Ovary (tissue), 10 donors: ENCODE results near the gene ZSWIM5. TPM values are rescaled to one million over a fixed set of nuclear protein-coding genes. Genes with fewer than 3 reads are reported as not detected.
A peak's percentile ranks its signal among the peaks of the same experiment; 100 is the strongest.
"Not testable (repeated sequence)": the region's sequence is repeated elsewhere in the genome, so short reads cannot be mapped to it uniquely, and the experiment has no call there.

Experiments used
- DNase-seq, 5 donors: peaks; one replicate each; pipeline ENCODE4 v3.0.0-alpha.2; 2019 to 2020
- H3K27ac ChIP-seq, 2 donors: fragments of 200-600 bp; one replicate each; pipeline versions ENCODE4 v1.5.1 to v1.8.0; 2019 to 2022
- H3K27me3 ChIP-seq: fragments of 200-600 bp; one replicate; pipeline ENCODE4 v1.8.0; 2022
- H3K36me3 ChIP-seq: fragments of 200-600 bp; sonication (generic); one replicate; pipeline ENCODE4 v1.5.1; 2019
- H3K4me1 ChIP-seq: one replicate; pipeline ENCODE4 v1.8.1; 2013; ENCODE audit warnings: mild to moderate bottlenecking, moderate library complexity; ENCODE audit not compliant: insufficient read depth
- H3K4me3 ChIP-seq: fragments of 200-600 bp; sonication (generic); one replicate; pipeline ENCODE4 v1.5.1; 2017
- H3K9me3 ChIP-seq, 2 donors: fragments of 200-600 bp in 1 of 2; sonication (generic) in 1 of 2; one replicate each; pipeline versions ENCODE4 v1.5.1 to v1.8.1; 2013 to 2019; ENCODE audit warnings: mild to moderate bottlenecking in 1 of 2, moderate library complexity in 1 of 2
- EP300 ChIP-seq: sonication (generic); formaldehyde crosslinking; IDR thresholded peaks from one replicate; pipeline ENCODE4 v1.6.1; 2017; ENCODE audit warnings: antibody characterized with exemption
- POLR2A ChIP-seq: fragments of 450-650 bp; IDR thresholded peaks from one replicate; pipeline ENCODE4 v1.6.1; 2017; ENCODE audit warnings: antibody characterized with exemption, mild to moderate bottlenecking, moderate library complexity
- WGBS, 3 donors: extraction: QIAGEN DNeasy Blood & Tissue Kit in 1 of 3; methylation state at CpG; one replicate each; pipeline versions ENCODE4 v1.1.5 to v1.1.7; 2013 to 2017; 5-methylcytosine and 5-hydroxymethylcytosine counted together
- intact Hi-C, 4 donors: fragments of 100-400 bp; cut with DNase I; formaldehyde crosslinking; loops; one replicate each; pipeline versions ENCODE4 v1.11.0 to v1.15.1; 2022 to 2023
- long read RNA-seq, 3 donors: library from polyadenylated mRNA in 2 of 3; unstranded in 2 of 3; transcript quantifications; one replicate each; pipeline ENCODE4 v2.0.0 and lab custom pipeline, GENCODE V29; 2021 to 2026
- polyA plus RNA-seq, 2 donors: library from polyadenylated mRNA; stranded (reverse); fragments of 200-250 nt in 1 of 2; fragments of 350-450 nt in 1 of 2; fragmentation: Illumina TruSeq in 1 of 2; extraction: RNeasy Lipid Tissue Mini Kit (QIAGEN cat#74804) in 1 of 2; gene quantifications; one replicate each; pipeline ENCODE4 v1.2.3, GENCODE V29; 2013 to 2014
- total RNA-seq, 7 donors: library from RNA; depleted of rRNA in 2 of 7; stranded (reverse); fragments of >200 nt in 2 of 7; fragmentation: NEBNext Ultra II Directional in 3 of 7; extraction: Animal tissue kit (Norgen Biotek cat#: 25700) in 3 of 7; gene quantifications; one replicate each; pipeline versions ENCODE4 v1.1.0 to v1.2.4, GENCODE V29; 2016 to 2023
- TF ChIP-seq, protein P1 (sequence below), 3 donors: fragments of 450-650 bp in 2 of 3; fragments of 200-600 bp in 1 of 3; IDR thresholded peaks; one replicate each; pipeline versions ENCODE4 v1.5.1 to v1.8.0; 2016 to 2022; ENCODE audit warnings: antibody characterized with exemption in 3 of 3, mild to moderate bottlenecking in 1 of 3
- donor health status: DM: no; HTN: no; CAD: no; lungs with moderate emphysema.
- donor health status: DM: no; HTN: no; CAD: no.
- donor health status: Bipolar disorder and iron deficiency.
- donor health status: DM: yes; HTN: yes; CAD: no.
- donor health status: DM: no; HTN: no; CAD: no.
- donor health status: DM: yes; HTN: yes; CAD: no.

The ZSWIM5 gene
- total RNA-seq = 10 to 100 TPM in 3 of 7 donors, 1 to 10 TPM in 4; 6.0 to 13.3 (median 10.0) TPM
- 10 to 100 TPM in 1 of 2 donors, 1 to 10 TPM in 1; 6.9 to 10.0 TPM for polyA plus RNA-seq
- long read RNA-seq, donor 1, partial matches to known transcripts = 4 of 23 reads
- long read RNA-seq, donor 1, other reads (novel, unspliced or antisense) = 19 of 23 reads
- long read RNA-seq, donor 2, full-length matches to known transcripts = 1 of 1 reads
- long read RNA-seq, donor 2, partial matches to known transcripts = 0 of 1 reads
- long read RNA-seq, donor 2, other reads (novel, unspliced or antisense) = 0 of 1 reads
- long read RNA-seq, donor 3, partial matches to known transcripts = 5 of 16 reads
- long read RNA-seq, donor 3, other reads (novel, unspliced or antisense) = 11 of 16 reads

DNA sequence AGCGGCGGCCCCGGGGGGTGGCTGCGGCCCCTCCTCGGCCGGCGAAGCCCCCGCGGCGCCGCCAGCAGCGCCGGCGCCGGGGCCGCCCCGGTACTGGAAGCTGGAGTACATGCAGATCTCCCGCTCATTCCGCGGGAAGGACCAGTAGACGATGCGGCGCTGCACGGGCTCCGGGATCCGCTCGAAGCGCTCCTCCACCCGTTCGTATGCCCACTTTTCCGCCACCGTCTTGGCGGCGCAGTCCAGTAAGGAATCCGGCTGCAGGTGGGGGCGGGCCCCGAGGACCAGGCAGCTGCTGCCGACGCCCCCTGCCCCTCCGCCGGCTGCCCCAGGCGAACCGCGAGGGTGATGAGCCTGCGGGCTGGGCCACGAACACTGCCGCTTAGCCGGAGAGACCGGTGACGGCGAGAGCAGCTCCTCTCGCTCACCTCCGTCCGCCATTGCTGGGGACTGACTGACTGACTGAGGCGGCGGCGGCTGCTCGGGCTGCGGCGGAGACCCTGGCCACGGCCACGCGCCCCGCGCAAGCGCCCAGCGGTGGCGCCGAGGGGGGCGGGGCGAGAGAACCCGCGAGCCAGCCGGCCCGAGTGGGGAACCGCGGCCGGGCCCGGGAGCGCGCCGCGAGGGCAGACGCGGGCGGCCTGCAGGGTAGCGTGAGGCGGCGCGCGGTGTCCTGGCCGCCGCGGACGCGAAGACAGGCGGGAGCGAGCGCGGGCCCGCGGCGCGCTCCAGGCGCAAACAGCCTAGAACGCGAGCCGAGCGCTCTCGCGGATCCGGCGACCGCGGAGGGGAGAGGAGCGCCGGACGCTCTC lies at the start of gene ZSWIM5:
ZSWIM5 (minus strand) TSS at position 696 of the 812 bp plus-strand sequence; CDS start at position 441, 255 bp downstream.
- intact Hi-C loops = no loop called here
- Histone ChIP-seq H3K27me3 (no peaks in the 10 kb centered on the region), H3K27ac (peak within 1 kb of the TSS; percentile 90 to 91), H3K36me3 (no peaks in the 10 kb centered on the region), H3K4me1 (no peaks in the 10 kb centered on the region), H3K4me3 (peak within 1 kb of the TSS; percentile 97), H3K9me3 (no peaks in the 10 kb centered on the region)
- no peak for TF ChIP-seq EP300
- TF ChIP-seq POLR2A = peak; percentile 55
- TF ChIP-seq, protein P1, sequence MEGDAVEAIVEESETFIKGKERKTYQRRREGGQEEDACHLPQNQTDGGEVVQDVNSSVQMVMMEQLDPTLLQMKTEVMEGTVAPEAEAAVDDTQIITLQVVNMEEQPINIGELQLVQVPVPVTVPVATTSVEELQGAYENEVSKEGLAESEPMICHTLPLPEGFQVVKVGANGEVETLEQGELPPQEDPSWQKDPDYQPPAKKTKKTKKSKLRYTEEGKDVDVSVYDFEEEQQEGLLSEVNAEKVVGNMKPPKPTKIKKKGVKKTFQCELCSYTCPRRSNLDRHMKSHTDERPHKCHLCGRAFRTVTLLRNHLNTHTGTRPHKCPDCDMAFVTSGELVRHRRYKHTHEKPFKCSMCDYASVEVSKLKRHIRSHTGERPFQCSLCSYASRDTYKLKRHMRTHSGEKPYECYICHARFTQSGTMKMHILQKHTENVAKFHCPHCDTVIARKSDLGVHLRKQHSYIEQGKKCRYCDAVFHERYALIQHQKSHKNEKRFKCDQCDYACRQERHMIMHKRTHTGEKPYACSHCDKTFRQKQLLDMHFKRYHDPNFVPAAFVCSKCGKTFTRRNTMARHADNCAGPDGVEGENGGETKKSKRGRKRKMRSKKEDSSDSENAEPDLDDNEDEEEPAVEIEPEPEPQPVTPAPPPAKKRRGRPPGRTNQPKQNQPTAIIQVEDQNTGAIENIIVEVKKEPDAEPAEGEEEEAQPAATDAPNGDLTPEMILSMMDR (IDR thresholded peaks at IDR 0.05) = no peak
- DNase-seq = peak; percentile 79 to 86 (median 82)
- 0 to 1% (median 0%) methylated on average over 41 to 118 of the region's 118 CpGs for WGBS, 3 donors

DNA sequence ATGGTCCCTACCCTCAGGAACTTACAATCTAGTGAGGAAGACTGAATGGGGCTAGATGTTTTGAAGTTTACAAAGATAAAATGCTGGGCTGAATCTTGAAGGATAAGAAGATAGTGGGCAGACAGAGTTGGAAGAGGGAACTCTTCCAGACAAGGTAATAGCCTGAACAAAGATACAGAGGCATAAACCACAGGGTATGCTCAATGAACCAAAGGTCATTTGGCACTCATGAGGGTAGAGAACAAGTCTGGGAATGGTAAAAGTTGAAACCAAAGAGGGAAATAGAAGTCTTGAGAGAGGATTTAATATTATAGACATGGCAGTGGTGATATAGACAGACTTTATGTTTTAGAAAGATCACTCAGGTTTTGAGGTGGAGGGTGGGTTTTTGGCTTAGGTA lies 48.1 kb upstream of the ZSWIM5 start:
- intact Hi-C loops = no loop called here
- H3K4me3 ChIP-seq = no peak overlapping the region
- no peak for DNase-seq

DNA sequence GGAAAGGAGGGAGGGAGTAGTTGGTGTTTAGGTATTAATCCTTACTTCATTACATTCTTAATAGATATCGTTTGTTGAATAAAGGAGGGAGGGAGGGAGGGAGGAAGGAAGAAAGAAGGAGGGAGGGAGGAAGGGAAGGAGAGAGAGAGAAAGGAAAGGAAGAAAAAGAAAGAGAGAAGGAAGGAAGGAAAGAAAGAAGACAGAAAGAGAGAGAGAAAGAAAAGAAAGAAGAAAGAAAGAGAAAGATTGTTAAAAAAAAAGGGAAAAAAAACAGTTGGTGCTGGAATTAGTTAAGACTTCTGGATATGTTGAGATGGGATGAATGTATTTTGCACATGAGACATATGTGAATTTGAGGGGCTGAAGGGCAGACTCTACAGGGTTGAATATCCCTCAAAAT lies 44.1 kb upstream of the ZSWIM5 start:
- TF ChIP-seq EP300 (no peak), POLR2A (no peak)
- TF ChIP-seq, protein P1 (IDR thresholded peaks at IDR 0.05) = no peak
- intact Hi-C loops = no loop called here
- H3K36me3 ChIP-seq = no peaks in the 10 kb centered on the region
- no peak overlapping the region for H3K27ac ChIP-seq
- DNase-seq = no peak
- H3K4me3 ChIP-seq = no peak overlapping the region
- H3K4me1 ChIP-seq = no peaks in the 10 kb centered on the region
- no peaks in the 10 kb centered on the region for H3K9me3 ChIP-seq
- WGBS, 3 donors = 0 to 37% (median 0%) methylated on average over 1 of the region's 1 CpG
- H3K27me3 ChIP-seq = no peaks in the 10 kb centered on the region

More for the DNA sequence above, 48.1 kb upstream of the ZSWIM5 start:
- H3K9me3 ChIP-seq = peaks cover 0 to 7% of the 10 kb centered on the region in 2 donors
- no peak overlapping the region for H3K27ac ChIP-seq
- H3K4me1 ChIP-seq = no peaks in the 10 kb centered on the region
- TF ChIP-seq, protein P1 (IDR thresholded peaks at IDR 0.05) = no peak
- no peak for TF ChIP-seq EP300
- TF ChIP-seq POLR2A = no peak
- H3K36me3 ChIP-seq = no peaks in the 10 kb centered on the region
- H3K27me3 ChIP-seq = no peaks in the 10 kb centered on the region

DNA sequence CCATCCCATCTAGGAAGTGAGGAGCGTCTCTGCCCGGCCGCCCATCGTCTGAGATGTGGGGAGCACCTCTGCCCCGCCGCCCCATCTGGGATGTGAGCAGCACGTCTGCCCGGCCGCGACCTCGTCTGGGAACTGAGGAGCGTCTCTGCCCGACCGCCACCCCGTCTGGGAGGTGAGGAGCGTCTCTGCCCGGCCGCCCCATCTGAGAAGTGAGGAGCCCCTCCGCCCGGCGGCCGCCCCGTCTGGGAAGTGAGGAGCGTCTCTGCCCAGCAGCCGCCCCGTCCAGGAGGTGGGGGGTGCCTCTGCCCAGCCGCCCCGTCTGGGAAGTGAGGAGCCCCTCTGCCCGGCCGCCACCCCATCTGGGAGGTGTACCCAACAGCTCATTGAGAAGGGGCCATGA lies 41.6 kb upstream of the ZSWIM5 start:
- H3K27ac ChIP-seq, intact Hi-C loops, H3K4me3 ChIP-seq, H3K4me1 ChIP-seq, DNase-seq, H3K27me3 ChIP-seq, H3K36me3 ChIP-seq, H3K9me3 ChIP-seq: not testable (repeated sequence)
- WGBS, 3 donors = 92 to 97% (median 95%) methylated on average over 30 of the region's 30 CpGs

GRCh38 chr1:45246760-45247159 lies 40.4 kb upstream of the ZSWIM5 start:
- Histone ChIP-seq H3K27me3 (no peaks in the 10 kb centered on the region), H3K36me3 (no peaks in the 10 kb centered on the region), H3K4me3 (no peak overlapping the region), H3K27ac (no peak overlapping the region), H3K9me3 (no peaks in the 10 kb centered on the region), H3K4me1 (no peaks in the 10 kb centered on the region)
- no peak for TF ChIP-seq EP300
- TF ChIP-seq POLR2A = no peak
- TF ChIP-seq, protein P1 (IDR thresholded peaks at IDR 0.05) = no peak
- WGBS, 3 donors = 30 to 51% (median 45%) methylated on average over 2 of the region's 2 CpGs
- DNase-seq = no peak
- intact Hi-C loops = no loop called here

DNA sequence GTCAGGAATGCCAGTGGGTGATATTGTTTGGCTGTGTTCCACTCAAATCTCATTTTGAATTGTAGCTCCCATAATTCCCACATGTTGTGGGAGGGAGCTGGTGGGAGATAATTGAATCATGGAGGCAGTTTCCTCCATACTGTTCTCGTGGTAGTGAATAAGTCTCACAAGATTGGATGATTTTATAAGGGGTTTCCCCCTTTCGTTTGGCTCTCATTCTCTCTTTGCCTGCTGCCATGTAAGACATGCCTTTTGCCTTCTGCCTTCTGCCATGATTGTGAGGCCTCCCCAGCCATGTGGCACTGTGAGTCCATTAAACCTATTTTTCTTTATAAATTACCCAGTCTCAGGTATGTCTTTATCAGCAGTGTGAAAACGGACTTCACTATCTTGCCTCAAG lies 40.0 kb upstream of the ZSWIM5 start:
- intact Hi-C loops, H3K27ac ChIP-seq, H3K4me1 ChIP-seq, H3K4me3 ChIP-seq, H3K27me3 ChIP-seq, DNase-seq, H3K36me3 ChIP-seq, H3K9me3 ChIP-seq: not testable (repeated sequence)
- 66 to 74% (median 69%) methylated on average over 3 of the region's 3 CpGs for WGBS, 3 donors
